Activated CD8-positive, alpha-beta T cell treated with anti-CD3 and anti-CD28 coated beads, Interleukin-2, amount 10 ng/mL, durations not matched to agents 7 days and 5 days (primary cell): ENCODE data around the gene ARHGAP26. TPM values are rescaled to one million over a fixed set of nuclear protein-coding genes. Genes with fewer than 3 reads are reported as not detected.

Experiments
- ATAC-seq: fragments of 150-1000 bp; cut with Tn5 transposase; one replicate; pipeline ENCODE4 v1.10.0; 2021; ENCODE audit warnings: moderate library complexity
- CTCF ChIA-PET: fragments of 350-600 bp; sonication (Branson Sonifier 250); formaldehyde crosslinking; loops from one replicate; lab custom pipeline; 2021; ENCODE audit warnings: antibody characterized with exemption; lab: Charles Lee
- POLR2A ChIA-PET: fragments of 350-600 bp; sonication (Branson Sonifier 250); formaldehyde crosslinking; loops from one replicate; lab custom pipeline; 2021; ENCODE audit warnings: antibody characterized with exemption; lab: Charles Lee
- DNase-seq: peaks from one replicate; pipeline ENCODE4 v3.0.0-alpha.2; 2020
- H3K27ac Mint-ChIP-seq: one replicate; pipeline ENCODE4 v1.8.0; 2021; ENCODE audit warnings: mild to moderate bottlenecking, mixed read lengths
- H3K27me3 Mint-ChIP-seq: one replicate; pipeline ENCODE4 v1.8.0; 2021; ENCODE audit warnings: low read depth, mixed read lengths
- H3K36me3 Mint-ChIP-seq: one replicate; pipeline ENCODE4 v1.8.0; 2021; ENCODE audit warnings: low read depth, mixed read lengths
- H3K4me1 Mint-ChIP-seq: one replicate; pipeline ENCODE4 v1.8.0; 2021; ENCODE audit warnings: low read depth, mixed read lengths
- H3K4me3 Mint-ChIP-seq: one replicate; pipeline ENCODE4 v1.8.0; 2021; ENCODE audit warnings: mild to moderate bottlenecking, mixed read lengths
- H3K9me3 Mint-ChIP-seq: one replicate; pipeline ENCODE4 v1.8.0; 2022; ENCODE audit warnings: mixed read lengths; ENCODE audit not compliant: insufficient read depth
- total RNA-seq, 2 experiments: library from RNA; stranded (reverse); gene quantifications; one replicate each; pipeline ENCODE4 v1.2.3, GENCODE V29; 2021

Gene ARHGAP26
- total RNA-seq, 2 experiments from 2014 or later: 25.4 to 30.3 TPM

DNA sequence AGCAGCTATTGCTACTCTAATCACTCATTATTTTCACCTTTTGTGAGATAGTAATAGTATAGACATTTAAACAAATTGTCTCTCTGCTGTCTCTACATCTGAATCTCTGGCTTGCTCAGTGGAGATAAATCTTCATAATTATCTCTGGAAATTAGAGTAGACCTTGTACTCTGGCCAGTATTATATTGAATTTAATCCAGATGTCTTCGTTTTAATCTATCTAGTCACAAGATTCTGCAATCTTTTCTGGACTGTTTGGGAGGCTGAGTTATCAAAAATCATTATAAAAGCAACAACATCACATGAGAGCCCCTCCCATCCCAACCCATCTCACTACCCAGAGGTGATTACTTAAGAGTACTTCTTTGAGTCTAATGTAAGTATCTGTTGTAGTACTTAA, 19.0 kb downstream of the ARHGAP26 start:
- ATAC-seq: no peak

DNA sequence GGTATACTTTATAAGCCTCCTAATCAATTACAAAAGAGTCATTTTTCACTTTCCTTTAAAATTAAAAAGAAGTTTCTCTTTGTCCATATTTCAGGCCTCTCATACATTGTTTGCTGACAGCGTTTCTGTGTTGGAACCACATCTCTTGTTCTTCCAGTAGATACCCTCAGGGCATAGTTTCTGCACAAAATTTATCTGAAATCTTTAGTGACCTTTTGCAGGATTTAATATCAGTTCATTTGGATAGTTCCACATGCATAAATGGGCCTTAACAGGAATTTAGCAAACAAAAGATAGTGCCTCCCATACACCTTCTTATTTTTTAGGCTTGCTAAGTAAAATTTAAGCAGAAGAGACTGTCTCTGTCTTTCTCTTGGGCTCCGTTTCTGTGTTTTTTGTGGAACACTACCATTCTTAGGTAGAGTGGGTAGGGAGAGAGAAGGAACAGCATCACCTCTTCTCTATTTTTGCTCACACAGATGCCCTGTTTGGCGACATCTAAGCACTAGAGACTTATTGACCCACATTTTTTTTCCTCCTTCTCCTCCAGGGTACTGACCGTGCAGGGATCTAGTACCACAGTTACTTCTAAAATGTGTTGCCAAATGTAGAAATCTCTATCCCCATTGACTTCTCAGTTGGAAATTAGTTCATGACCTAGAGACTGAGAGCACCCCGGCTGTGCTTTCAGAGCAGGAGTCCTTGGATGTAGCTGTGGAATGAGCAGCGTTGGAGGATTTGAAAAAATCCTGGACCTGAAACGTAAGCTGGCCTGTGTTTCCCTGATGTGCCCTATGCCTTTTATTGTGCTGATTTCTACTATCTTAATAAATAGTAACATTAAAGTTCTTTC, 22.1 kb downstream of the ARHGAP26 start:
- Mint-ChIP-seq H3K4me3 (no peak overlapping the region), H3K9me3 (no peaks in the 10 kb centered on the region), H3K27me3 (no peaks in the 10 kb centered on the region), H3K36me3 (peaks cover 7% of the 10 kb centered on the region), H3K27ac (no peak overlapping the region), H3K4me1 (peaks cover 26% of the 10 kb centered on the region)
- CTCF ChIA-PET: no interaction called here
- POLR2A ChIA-PET: no interaction called here
- ATAC-seq: no peak
- no peak for DNase-seq

More for the DNA sequence above, 19.0 kb downstream of the ARHGAP26 start:
- Mint-ChIP-seq H3K27me3 (no peaks in the 10 kb centered on the region), H3K4me1 (peaks cover 27% of the 10 kb centered on the region), H3K4me3 (no peak overlapping the region), H3K36me3 (peaks cover 9% of the 10 kb centered on the region), H3K27ac (no peak overlapping the region), H3K9me3 (no peaks in the 10 kb centered on the region)
- POLR2A ChIA-PET: no interaction called here
- no peak for DNase-seq
- CTCF ChIA-PET: interaction anchor here (7.4 kb wide), 1 partner anchor 10 kb away, joined by 81 read pairs; no protein-coding TSS in a partner anchor

DNA sequence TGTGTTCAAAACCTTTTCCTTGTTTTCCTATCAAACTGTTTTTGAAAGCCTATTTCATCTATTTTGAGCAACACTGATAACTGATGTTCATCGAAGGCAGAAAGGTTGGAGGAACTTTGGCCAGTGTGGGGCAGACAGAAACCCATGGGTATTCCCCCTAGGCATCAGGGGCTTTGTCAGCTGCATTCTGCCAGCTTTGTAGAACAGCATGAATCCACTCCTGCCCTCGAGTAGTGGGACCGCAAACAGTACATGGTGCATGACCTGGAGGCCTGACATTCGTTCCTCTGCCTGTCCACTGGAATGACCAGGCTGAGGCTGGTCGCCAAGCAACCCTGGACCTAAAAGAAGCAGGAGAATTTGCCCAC, 22.7 kb downstream of the ARHGAP26 start:
- no peak overlapping the region for H3K4me3 Mint-ChIP-seq
- H3K27ac Mint-ChIP-seq: no peak overlapping the region
- H3K9me3 Mint-ChIP-seq: no peaks in the 10 kb centered on the region
- CTCF ChIA-PET: interaction anchor here (1.2 kb wide), 1 partner anchor 9 kb away, joined by 6 read pairs; no protein-coding TSS in a partner anchor
- DNase-seq (no peak), ATAC-seq (no peak)
- peaks cover 6% of the 10 kb centered on the region for H3K36me3 Mint-ChIP-seq
- POLR2A ChIA-PET: no interaction called here
- H3K27me3 Mint-ChIP-seq: no peaks in the 10 kb centered on the region
- H3K4me1 Mint-ChIP-seq: peaks cover 31% of the 10 kb centered on the region

DNA sequence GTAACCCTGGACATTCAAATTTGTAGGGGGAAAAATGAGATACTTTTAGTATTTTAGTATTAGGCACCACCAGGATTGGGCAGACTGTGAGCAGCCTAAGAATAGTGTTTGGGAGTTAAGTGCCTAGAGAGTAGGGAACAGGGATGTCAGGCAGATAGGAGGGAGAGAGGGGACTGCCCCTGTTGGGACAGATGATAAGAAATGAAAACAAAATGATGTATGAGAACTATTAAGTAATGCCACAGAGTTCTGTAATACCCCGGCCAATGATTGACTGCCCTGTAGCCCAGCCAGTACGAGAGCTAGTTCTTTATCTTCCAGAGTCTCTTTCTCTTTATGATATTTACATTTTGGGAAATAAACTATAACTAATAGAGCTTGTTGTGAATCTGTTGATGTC, 24.4 kb downstream of the ARHGAP26 start:
- CTCF ChIA-PET: interaction anchor here (1.1 kb wide), 1 partner anchor 81 kb away, joined by 4 read pairs; no protein-coding TSS in a partner anchor
- peaks cover 47% of the 10 kb centered on the region for H3K4me1 Mint-ChIP-seq
- no peak for ATAC-seq

DNA sequence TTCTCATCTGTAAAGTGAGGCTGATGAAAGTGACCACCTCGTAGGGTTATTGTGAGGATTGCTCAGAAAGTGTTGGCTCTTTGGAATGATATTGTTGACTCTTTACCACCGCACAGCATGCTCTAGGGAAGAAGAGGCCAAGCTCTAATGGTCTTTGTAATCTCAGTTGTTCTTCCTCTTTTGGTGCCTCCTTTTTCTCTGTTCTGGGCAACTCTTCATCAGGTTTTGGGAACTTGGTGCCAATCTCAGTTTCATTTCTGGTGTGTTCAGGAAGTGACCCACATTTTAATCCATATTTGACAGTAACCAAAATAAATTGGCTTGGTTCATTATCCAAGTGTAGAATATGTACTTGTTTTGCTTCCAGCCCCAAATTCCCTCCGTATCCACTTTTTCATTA, 25.1 kb downstream of the ARHGAP26 start:
- Mint-ChIP-seq H3K27me3 (no peaks in the 10 kb centered on the region), H3K27ac (no peak overlapping the region), H3K9me3 (no peaks in the 10 kb centered on the region), H3K36me3 (no peaks in the 10 kb centered on the region), H3K4me1 (peaks cover 55% of the 10 kb centered on the region), H3K4me3 (no peak overlapping the region)
- no peak for DNase-seq
- CTCF ChIA-PET: interaction anchor here (1.1 kb wide), 1 partner anchor 82 kb away, joined by 4 read pairs; no protein-coding TSS in a partner anchor
- POLR2A ChIA-PET: no interaction called here
- ATAC-seq: no peak

More for the DNA sequence above, 24.4 kb downstream of the ARHGAP26 start:
- POLR2A ChIA-PET: no interaction called here
- DNase-seq: no peak
- Mint-ChIP-seq H3K4me3 (no peak overlapping the region), H3K27ac (no peak overlapping the region), H3K36me3 (peaks cover 5% of the 10 kb centered on the region), H3K27me3 (no peaks in the 10 kb centered on the region), H3K9me3 (no peaks in the 10 kb centered on the region)

DNA sequence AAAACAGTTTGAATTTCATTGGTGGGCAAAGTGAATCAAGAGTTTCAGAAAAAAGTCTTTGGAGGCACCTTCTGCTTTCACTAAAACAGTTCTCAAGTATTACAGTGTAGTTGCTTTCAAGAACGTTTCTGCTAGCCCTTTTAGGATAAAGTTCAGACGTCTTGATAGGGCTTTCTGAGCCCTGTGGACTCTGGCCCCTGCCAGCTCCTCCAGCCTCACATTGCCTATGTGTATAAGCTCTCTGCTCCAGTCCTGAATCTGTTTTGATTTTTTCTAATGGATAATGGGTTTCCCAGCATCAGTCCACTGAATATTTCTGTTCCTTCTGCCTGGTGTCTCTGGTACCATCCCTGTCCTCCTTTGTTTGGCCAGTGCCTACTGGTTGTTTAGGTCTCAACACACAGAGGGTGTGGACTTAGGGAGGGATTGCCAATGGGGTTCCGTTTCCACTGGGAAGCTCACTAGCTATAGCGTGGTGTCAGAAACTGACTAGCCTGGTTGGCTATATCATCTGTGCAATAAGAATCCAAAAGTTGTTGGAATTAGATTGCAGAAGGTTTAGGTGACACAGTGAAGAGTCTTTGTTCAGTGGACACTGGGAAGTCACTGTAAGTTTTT, 26.4 kb downstream of the ARHGAP26 start:
- Mint-ChIP-seq H3K4me1 (peaks cover 68% of the 10 kb centered on the region), H3K36me3 (no peaks in the 10 kb centered on the region), H3K9me3 (no peaks in the 10 kb centered on the region), H3K27me3 (no peaks in the 10 kb centered on the region), H3K27ac (no peak overlapping the region), H3K4me3 (no peak overlapping the region)
- DNase-seq (no peak), ATAC-seq (no peak)
- CTCF ChIA-PET: interaction anchor here (0.8 to 5.9 kb wide), 10 partner anchors 11 to 92 kb away, joined by 3 to 81 read pairs (median 10); partner anchors contain the start of gene ARHGAP26
- POLR2A ChIA-PET: no interaction called here

DNA sequence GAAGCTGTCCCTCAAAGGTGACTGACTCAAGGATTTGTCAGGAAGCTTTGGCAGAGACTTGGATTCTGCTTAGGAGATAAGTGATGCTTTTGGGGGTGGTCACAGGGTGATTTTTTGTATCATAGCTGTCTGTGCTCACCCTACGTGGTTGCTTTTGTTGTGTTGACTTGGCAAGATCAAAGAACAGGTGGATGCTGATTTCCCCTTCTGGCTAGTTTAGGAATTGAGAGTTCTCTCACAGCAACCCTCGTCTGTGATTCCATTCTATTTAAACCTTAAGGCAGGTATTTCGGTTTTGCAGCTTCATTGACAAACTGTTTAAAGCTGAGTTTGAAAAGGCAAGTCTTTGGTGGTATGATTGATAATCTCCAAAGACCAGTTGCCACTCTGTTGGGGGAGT, 27.2 kb downstream of the ARHGAP26 start:
- no peak overlapping the region for H3K4me3 Mint-ChIP-seq
- peaks cover 76% of the 10 kb centered on the region for H3K4me1 Mint-ChIP-seq
- DNase-seq: no peak
- ChIA-PET POLR2A (interaction anchor here (2.2 kb wide), 1 partner anchor 26 kb away, joined by 21 read pairs; the partner anchor contains the start of gene ARHGAP26), CTCF (interaction anchor here (0.8 to 5.9 kb wide), 14 partner anchors 12 to 91 kb away, joined by 3 to 81 read pairs (median 7); partner anchors contain the start of gene ARHGAP26)
- ATAC-seq: no peak
- H3K27me3 Mint-ChIP-seq: no peaks in the 10 kb centered on the region
- H3K27ac Mint-ChIP-seq: peak overlapping the region; percentile 5
- H3K9me3 Mint-ChIP-seq: no peaks in the 10 kb centered on the region
- peaks cover 5% of the 10 kb centered on the region for H3K36me3 Mint-ChIP-seq

DNA sequence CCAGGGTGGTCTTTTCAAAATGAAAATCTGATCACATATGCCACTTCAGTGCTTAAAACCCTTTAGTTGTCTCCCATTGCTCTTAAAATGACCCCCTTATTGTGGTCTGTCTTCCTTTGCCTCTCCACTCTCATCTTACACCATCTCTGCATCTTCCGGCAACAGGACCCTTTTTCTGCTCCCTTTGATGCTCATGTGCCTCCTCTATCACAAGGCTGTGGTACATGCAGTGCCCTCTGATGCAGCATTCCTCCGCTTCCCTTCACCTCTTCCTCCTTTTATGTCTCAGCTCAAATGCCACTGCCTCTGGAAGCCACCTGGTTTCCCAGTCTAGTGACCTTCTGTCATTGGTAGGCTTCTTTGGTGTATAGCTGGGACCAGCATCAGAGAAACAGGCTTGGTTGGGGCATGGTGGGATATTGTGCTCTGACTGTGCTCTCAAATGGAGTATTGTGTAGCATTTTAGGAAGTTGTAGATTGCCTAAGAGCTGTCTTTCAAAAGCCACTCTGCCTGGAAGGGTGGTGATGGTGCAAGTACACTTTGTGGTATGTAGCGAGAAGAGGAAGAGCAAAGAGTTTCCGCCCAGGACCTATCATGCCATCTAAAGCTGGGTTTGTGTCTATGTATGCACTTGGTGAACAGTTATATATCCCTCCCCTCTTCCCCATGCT, 28.1 kb downstream of the ARHGAP26 start:
- ATAC-seq (peak; percentile 62), DNase-seq (peak; percentile 59)
- ChIA-PET CTCF (interaction anchor here (1.0 to 5.9 kb wide), 14 partner anchors 13 to 90 kb away, joined by 3 to 81 read pairs (median 10); partner anchors contain the start of gene ARHGAP26), POLR2A (interaction anchor here (0.9 to 2.2 kb wide), 2 partner anchors 27 to 29 kb away, joined by 6 to 21 read pairs; partner anchors contain the start of gene ARHGAP26)
- H3K4me1 Mint-ChIP-seq: peaks cover 82% of the 10 kb centered on the region
- H3K9me3 Mint-ChIP-seq: no peaks in the 10 kb centered on the region
- H3K36me3 Mint-ChIP-seq: peaks cover 6% of the 10 kb centered on the region
- peak overlapping the region; percentile 55 for H3K4me3 Mint-ChIP-seq
- H3K27me3 Mint-ChIP-seq: no peaks in the 10 kb centered on the region
- peak overlapping the region; percentile 93 for H3K27ac Mint-ChIP-seq

DNA sequence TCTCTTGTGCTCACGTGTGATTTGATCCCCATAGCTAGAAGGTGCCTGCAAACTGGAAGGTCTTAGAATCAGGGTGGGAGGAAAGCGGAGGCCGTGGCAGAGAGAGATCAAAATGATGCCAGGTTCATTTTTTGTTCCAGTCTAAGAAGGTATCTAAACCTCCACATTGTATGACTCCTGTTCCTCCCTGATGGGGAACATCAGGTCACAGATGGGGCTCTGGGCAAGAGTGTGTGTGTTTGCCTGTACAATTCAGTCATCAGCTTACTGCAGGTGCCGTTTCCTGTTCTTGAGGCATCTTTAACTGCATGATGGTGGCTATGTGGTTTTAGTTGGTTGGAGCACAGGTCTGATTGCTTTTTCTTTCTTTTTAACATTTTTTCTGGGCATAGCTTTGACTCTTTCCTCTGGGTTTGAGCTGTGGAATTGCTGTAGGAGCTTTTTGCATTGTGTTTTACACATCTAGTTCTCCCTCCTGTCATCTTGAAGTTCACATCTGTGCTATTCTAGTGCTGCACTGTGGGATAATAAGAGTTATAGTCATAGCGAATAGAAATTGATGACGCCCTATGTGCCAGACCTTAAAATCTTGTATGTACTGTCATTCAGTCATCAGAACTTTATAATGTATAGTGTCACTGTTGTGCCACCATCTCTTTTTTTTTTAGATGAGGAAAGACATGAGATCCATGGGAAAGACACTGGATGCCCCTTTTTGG, 30.8 kb downstream of the ARHGAP26 start:
- peaks cover 6% of the 10 kb centered on the region for H3K36me3 Mint-ChIP-seq
- DNase-seq (peak; percentile 74), ATAC-seq (peak; percentile 84)
- ChIA-PET CTCF (interaction anchor here (1.0 to 5.9 kb wide), 16 partner anchors 8 to 88 kb away, joined by 3 to 81 read pairs (median 7); partner anchors contain the start of gene ARHGAP26), POLR2A (interaction anchor here (0.7 to 2.2 kb wide), 6 partner anchors 14 to 45 kb away, joined by 3 to 21 read pairs (median 5); partner anchors contain the start of gene ARHGAP26)
- H3K4me3 Mint-ChIP-seq: peak overlapping the region; percentile 68
- no peaks in the 10 kb centered on the region for H3K27me3 Mint-ChIP-seq
- H3K9me3 Mint-ChIP-seq: no peaks in the 10 kb centered on the region
- peak overlapping the region; percentile 93 for H3K27ac Mint-ChIP-seq
- peaks cover 67% of the 10 kb centered on the region for H3K4me1 Mint-ChIP-seq

DNA sequence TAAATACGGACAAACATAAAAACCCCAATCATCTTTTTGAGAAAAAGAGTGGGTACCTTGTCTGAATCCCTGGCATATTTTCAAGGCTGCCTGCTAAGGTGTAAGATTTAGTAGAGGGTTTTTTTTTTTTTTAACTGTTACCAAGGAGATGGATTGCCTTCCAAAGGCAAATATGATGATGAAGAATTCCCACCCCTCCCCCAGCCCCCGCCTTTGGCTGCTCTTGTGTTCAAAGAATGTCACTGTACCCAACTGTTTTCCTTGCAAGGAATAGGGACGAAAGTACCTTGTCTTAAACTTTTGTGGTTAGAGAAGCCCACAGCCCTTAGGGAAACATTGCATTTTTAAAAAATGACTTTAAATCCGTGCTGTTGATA, 31.3 kb downstream of the ARHGAP26 start:
- POLR2A ChIA-PET: interaction anchor here (0.7 to 2.2 kb wide), 6 partner anchors 15 to 44 kb away, joined by 3 to 21 read pairs (median 5); partner anchors contain the start of gene ARHGAP26
- peak overlapping the region; percentile 93 for H3K27ac Mint-ChIP-seq
- CTCF ChIA-PET: interaction anchor here (1.0 to 5.9 kb wide), 14 partner anchors 7 to 88 kb away, joined by 3 to 81 read pairs (median 8); partner anchors contain the start of gene ARHGAP26
- H3K9me3 Mint-ChIP-seq: no peaks in the 10 kb centered on the region
- H3K36me3 Mint-ChIP-seq: peaks cover 6% of the 10 kb centered on the region
- peak overlapping the region; percentile 68 for H3K4me3 Mint-ChIP-seq
- peaks cover 64% of the 10 kb centered on the region for H3K4me1 Mint-ChIP-seq
- no peaks in the 10 kb centered on the region for H3K27me3 Mint-ChIP-seq
- ATAC-seq (no peak), DNase-seq (no peak)
